ENCODE results near the gene SH3RF2. TPM values are rescaled to one million over a fixed set of nuclear protein-coding genes. Genes with fewer than 3 reads are reported as not detected.

SH3RF2 gene
- total and polyA plus RNA-seq, 4 donors = 1.0 to 10.5 (median 4.9) TPM

DNA sequence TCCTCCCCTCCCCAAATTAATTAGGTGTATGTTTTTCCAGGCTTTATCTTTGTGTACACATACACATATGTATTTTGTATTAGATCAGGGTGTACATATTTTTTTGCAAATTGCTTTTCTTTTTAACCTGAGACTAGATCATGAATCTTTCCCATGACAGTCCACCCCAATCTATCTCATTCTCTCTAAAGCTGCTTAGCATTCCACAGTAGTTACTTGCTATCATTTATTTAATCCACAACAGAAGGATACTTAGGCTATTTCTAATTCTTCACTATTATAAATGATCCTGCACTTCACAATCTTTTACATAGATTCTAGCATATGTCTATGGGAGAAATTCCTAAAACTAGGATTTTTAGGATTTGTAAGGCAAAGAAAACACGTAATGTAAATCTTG lies 43.9 kb downstream of the SH3RF2 start:
- Histone ChIP-seq H3K36me3 (ENCODE audit: control insufficient read depth in 4 of 4, insufficient read depth in 3 of 4, low read depth in 1 of 4, low read length in 3 of 4) (no peaks in the 10 kb centered on the region), H3K27ac (ENCODE audit: low read depth in 1 of 2, low read length in 2 of 2) (no peak overlapping the region), H3K4me3 (ENCODE audit: low read depth in 1 of 3, low read length in 3 of 3) (no peak overlapping the region), H3K9ac (ENCODE audit: low read depth in 1 of 2, low read length in 2 of 2) (no peak overlapping the region), H3K9me3 (ENCODE audit: control insufficient read depth in 4 of 4, low read length in 3 of 4) (no peaks in the 10 kb centered on the region), H3K4me1 (ENCODE audit: control insufficient read depth in 4 of 4, insufficient read depth in 4 of 4, low read length in 3 of 4) (peaks cover 6 to 57% (median 47%) of the 10 kb centered on the region in 4 donors), H3K27me3 (ENCODE audit: control insufficient read depth in 4 of 4, insufficient read depth in 4 of 4, low read length in 3 of 4) (no peaks in the 10 kb centered on the region)
- DNase-seq (ENCODE audit: low spot score) = no peak
- no peak for TF ChIP-seq EGR1 (IDR thresholded peaks at IDR 0.05; ENCODE audit: low read depth in 2 of 2)
- no peak for TF ChIP-seq HNF4G (IDR thresholded peaks at IDR 0.05)
- TF ChIP-seq FOXA2 (IDR thresholded peaks at IDR 0.05) = no peak
- TF ChIP-seq NR2F2 (IDR thresholded peaks at IDR 0.05) = no peak
- no peak for TF ChIP-seq YY1 (IDR thresholded peaks at IDR 0.05)
- TF ChIP-seq, protein P1, sequence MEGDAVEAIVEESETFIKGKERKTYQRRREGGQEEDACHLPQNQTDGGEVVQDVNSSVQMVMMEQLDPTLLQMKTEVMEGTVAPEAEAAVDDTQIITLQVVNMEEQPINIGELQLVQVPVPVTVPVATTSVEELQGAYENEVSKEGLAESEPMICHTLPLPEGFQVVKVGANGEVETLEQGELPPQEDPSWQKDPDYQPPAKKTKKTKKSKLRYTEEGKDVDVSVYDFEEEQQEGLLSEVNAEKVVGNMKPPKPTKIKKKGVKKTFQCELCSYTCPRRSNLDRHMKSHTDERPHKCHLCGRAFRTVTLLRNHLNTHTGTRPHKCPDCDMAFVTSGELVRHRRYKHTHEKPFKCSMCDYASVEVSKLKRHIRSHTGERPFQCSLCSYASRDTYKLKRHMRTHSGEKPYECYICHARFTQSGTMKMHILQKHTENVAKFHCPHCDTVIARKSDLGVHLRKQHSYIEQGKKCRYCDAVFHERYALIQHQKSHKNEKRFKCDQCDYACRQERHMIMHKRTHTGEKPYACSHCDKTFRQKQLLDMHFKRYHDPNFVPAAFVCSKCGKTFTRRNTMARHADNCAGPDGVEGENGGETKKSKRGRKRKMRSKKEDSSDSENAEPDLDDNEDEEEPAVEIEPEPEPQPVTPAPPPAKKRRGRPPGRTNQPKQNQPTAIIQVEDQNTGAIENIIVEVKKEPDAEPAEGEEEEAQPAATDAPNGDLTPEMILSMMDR (IDR thresholded peaks at IDR 0.05; ENCODE audit: low read depth, low read length, missing input control) = no peak
- no peak for TF ChIP-seq RAD21 (IDR thresholded peaks at IDR 0.05)
- 94% methylated on average over 1 of the region's 1 CpG for WGBS

DNA sequence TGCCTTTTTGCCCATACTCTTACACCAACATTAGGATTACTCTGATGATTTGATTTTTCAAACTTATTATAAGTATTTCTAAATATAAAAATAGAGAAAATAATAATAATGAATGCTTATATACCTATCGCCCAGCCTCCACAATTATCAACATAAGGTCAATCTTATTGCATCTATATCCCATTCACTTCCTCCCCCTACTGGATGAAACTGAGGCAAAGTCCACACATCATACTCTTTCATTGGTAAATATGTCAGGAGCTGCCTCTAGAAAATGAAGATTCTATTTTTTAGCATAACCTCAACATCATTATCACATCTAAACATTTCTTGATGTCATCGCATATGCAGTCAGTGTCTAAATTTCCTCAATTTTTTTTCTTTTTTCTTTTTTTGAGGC lies 44.3 kb downstream of the SH3RF2 start:
- 94% methylated on average over 2 of the region's 2 CpGs for WGBS
- Histone ChIP-seq H3K9me3 (ENCODE audit: control insufficient read depth in 4 of 4, low read length in 3 of 4) (no peaks in the 10 kb centered on the region), H3K27ac (ENCODE audit: low read depth in 1 of 2, low read length in 2 of 2) (no peak overlapping the region), H3K4me3 (ENCODE audit: low read depth in 1 of 3, low read length in 3 of 3) (no peak overlapping the region), H3K27me3 (ENCODE audit: control insufficient read depth in 4 of 4, insufficient read depth in 4 of 4, low read length in 3 of 4) (no peaks in the 10 kb centered on the region), H3K4me1 (ENCODE audit: control insufficient read depth in 4 of 4, insufficient read depth in 4 of 4, low read length in 3 of 4) (peaks cover 5 to 52% (median 43%) of the 10 kb centered on the region in 4 donors), H3K9ac (ENCODE audit: low read depth in 1 of 2, low read length in 2 of 2) (no peak overlapping the region), H3K36me3 (ENCODE audit: control insufficient read depth in 4 of 4, insufficient read depth in 3 of 4, low read depth in 1 of 4, low read length in 3 of 4) (no peaks in the 10 kb centered on the region)
- DNase-seq (ENCODE audit: low spot score) = no peak
- TF ChIP-seq, protein P2, sequence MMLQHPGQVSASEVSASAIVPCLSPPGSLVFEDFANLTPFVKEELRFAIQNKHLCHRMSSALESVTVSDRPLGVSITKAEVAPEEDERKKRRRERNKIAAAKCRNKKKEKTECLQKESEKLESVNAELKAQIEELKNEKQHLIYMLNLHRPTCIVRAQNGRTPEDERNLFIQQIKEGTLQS (IDR thresholded peaks at IDR 0.05) = no peak
- TF ChIP-seq SP1 (IDR thresholded peaks at IDR 0.05) (no peak), TAF1 (conservative IDR thresholded peaks at IDR 0.05) (no peak), FOXA2 (IDR thresholded peaks at IDR 0.05) (no peak), GABPA (IDR thresholded peaks at IDR 0.05 in 1 of 2, conservative IDR thresholded peaks at IDR 0.05 in 1 of 2) (no peak), NR2F2 (IDR thresholded peaks at IDR 0.05) (no peak), YY1 (IDR thresholded peaks at IDR 0.05) (no peak), HNF4A (conservative IDR thresholded peaks at IDR 0.05) (no peak)
- TF ChIP-seq, protein P3, sequence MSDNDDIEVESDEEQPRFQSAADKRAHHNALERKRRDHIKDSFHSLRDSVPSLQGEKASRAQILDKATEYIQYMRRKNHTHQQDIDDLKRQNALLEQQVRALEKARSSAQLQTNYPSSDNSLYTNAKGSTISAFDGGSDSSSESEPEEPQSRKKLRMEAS (IDR thresholded peaks at IDR 0.05) = no peak
- TF ChIP-seq, protein P4, sequence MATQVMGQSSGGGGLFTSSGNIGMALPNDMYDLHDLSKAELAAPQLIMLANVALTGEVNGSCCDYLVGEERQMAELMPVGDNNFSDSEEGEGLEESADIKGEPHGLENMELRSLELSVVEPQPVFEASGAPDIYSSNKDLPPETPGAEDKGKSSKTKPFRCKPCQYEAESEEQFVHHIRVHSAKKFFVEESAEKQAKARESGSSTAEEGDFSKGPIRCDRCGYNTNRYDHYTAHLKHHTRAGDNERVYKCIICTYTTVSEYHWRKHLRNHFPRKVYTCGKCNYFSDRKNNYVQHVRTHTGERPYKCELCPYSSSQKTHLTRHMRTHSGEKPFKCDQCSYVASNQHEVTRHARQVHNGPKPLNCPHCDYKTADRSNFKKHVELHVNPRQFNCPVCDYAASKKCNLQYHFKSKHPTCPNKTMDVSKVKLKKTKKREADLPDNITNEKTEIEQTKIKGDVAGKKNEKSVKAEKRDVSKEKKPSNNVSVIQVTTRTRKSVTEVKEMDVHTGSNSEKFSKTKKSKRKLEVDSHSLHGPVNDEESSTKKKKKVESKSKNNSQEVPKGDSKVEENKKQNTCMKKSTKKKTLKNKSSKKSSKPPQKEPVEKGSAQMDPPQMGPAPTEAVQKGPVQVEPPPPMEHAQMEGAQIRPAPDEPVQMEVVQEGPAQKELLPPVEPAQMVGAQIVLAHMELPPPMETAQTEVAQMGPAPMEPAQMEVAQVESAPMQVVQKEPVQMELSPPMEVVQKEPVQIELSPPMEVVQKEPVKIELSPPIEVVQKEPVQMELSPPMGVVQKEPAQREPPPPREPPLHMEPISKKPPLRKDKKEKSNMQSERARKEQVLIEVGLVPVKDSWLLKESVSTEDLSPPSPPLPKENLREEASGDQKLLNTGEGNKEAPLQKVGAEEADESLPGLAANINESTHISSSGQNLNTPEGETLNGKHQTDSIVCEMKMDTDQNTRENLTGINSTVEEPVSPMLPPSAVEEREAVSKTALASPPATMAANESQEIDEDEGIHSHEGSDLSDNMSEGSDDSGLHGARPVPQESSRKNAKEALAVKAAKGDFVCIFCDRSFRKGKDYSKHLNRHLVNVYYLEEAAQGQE (IDR thresholded peaks at IDR 0.05) = no peak
- TF ChIP-seq, protein P5, sequence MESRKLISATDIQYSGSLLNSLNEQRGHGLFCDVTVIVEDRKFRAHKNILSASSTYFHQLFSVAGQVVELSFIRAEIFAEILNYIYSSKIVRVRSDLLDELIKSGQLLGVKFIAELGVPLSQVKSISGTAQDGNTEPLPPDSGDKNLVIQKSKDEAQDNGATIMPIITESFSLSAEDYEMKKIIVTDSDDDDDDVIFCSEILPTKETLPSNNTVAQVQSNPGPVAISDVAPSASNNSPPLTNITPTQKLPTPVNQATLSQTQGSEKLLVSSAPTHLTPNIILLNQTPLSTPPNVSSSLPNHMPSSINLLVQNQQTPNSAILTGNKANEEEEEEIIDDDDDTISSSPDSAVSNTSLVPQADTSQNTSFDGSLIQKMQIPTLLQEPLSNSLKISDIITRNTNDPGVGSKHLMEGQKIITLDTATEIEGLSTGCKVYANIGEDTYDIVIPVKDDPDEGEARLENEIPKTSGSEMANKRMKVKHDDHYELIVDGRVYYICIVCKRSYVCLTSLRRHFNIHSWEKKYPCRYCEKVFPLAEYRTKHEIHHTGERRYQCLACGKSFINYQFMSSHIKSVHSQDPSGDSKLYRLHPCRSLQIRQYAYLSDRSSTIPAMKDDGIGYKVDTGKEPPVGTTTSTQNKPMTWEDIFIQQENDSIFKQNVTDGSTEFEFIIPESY (IDR thresholded peaks at IDR 0.05) = no peak

Measured in liver (tissue), 9 donors.